WTC11 (cell line): Measurements from ENCODE around the gene SNX25.

ENCODE experiments used
- NFATC4 ChIP-seq: fragments of 250-450 bp; sonication (Bioruptor Pico); IDR thresholded peaks from 2 replicates; pipeline ENCODE4 v1.9.0; 2021; ENCODE audit warnings: mild to moderate bottlenecking
- TF ChIP-seq, protein P1 (sequence below): sonication (generic); formaldehyde crosslinking; IDR thresholded peaks from 2 replicates; pipeline ENCODE4 v1.8.0; 2023; ENCODE audit warnings: missing genetic modification reagents
- TF ChIP-seq, protein P2 (sequence below): fragments of 250-450 bp; sonication (Bioruptor Pico); conservative IDR thresholded peaks from 2 replicates; pipeline ENCODE4 v1.9.0; 2021; ENCODE audit warnings: mild to moderate bottlenecking
- TF ChIP-seq, protein P3 (sequence below): sonication (generic); formaldehyde crosslinking; conservative IDR thresholded peaks from 2 replicates; pipeline ENCODE4 v1.8.1; 2023; ENCODE audit warnings: mild to moderate bottlenecking, low read depth, missing genetic modification reagents, moderate library complexity

DNA sequence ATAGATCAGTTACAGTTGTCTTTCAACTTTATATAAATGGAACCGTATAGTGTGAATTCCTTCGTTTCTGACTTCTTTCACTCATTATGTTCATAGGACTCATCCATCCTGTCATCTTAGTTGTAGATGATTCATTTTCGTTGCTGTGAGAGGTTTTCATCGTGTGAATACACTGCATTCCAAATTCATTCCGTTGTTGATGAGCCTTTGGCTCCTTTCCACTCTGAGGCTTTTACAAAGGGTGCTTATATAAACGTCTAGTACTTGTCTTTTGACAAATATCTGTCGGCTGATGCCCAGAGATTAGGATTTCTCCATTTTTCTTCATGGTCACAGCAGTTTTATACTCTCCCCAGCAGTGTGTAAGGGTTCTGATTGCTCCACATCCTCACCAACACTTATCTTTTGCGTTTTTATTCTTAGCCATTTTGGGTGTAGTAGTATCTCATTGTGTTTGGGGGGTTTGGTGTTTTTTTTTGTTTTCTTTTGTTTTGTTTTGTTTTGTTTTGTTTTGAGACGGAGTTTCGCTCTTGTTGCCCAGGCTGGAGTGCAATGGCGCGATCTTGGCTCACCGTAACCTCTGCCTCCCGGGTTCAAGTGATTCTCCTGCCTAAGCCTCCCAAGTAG lies 137.7 kb downstream of the SNX25 start:
- TF ChIP-seq, protein P1, sequence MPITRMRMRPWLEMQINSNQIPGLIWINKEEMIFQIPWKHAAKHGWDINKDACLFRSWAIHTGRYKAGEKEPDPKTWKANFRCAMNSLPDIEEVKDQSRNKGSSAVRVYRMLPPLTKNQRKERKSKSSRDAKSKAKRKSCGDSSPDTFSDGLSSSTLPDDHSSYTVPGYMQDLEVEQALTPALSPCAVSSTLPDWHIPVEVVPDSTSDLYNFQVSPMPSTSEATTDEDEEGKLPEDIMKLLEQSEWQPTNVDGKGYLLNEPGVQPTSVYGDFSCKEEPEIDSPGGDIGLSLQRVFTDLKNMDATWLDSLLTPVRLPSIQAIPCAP (CRISPR knock-in tag) = no peak
- TF ChIP-seq NFATC4 (CRISPR knock-in tag) = no peak
- TF ChIP-seq, protein P2, sequence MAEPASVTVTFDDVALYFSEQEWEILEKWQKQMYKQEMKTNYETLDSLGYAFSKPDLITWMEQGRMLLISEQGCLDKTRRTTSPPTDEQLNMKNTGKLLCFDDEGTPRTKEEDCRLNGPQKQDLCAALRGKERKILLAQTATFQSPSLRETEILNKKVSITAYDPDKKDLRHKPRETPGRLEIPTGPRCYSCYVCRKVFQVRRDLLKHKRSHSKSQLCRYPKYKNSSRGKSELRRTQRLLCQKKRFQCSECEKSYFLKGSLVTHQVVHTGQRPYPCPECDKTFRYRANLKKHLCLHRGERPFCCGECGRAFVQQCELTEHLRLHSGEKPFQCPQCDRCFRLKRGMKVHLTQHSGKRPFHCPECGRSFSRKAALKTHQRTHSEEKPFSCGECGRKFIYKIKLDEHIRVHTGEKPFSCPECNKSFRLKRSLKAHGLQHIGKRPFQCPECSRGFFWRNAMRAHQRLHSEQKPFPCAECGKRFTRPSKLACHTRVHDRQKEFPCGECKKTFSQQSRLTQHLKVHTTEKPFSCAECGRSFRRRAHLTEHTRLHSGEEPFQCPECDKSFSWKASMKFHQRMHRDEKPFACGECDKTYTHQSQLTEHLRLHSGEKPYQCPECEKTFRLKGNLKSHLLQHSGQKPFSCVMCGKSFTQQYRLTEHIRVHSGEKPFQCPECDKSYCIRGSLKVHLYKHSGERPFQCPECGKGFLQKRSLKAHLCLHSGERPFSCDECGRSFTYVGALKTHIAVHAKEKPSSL (CRISPR knock-in tag) = no peak
- TF ChIP-seq, protein P3, sequence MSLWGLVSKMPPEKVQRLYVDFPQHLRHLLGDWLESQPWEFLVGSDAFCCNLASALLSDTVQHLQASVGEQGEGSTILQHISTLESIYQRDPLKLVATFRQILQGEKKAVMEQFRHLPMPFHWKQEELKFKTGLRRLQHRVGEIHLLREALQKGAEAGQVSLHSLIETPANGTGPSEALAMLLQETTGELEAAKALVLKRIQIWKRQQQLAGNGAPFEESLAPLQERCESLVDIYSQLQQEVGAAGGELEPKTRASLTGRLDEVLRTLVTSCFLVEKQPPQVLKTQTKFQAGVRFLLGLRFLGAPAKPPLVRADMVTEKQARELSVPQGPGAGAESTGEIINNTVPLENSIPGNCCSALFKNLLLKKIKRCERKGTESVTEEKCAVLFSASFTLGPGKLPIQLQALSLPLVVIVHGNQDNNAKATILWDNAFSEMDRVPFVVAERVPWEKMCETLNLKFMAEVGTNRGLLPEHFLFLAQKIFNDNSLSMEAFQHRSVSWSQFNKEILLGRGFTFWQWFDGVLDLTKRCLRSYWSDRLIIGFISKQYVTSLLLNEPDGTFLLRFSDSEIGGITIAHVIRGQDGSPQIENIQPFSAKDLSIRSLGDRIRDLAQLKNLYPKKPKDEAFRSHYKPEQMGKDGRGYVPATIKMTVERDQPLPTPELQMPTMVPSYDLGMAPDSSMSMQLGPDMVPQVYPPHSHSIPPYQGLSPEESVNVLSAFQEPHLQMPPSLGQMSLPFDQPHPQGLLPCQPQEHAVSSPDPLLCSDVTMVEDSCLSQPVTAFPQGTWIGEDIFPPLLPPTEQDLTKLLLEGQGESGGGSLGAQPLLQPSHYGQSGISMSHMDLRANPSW (CRISPR knock-in tag) = no peak
